Thyroid gland (tissue), 4 donors: ENCODE data around the gene TTLL5. TPM values are rescaled to one million over a fixed set of nuclear protein-coding genes. Genes with fewer than 3 reads are reported as not detected.

Experiments
- DNase-seq, 2 donors: peaks; one replicate each; pipeline ENCODE4 v3.0.0-alpha.2; 2019
- H3K27ac ChIP-seq, 3 donors: fragments of 200-600 bp; sonication (generic); 1 replicate in 2 of 3; 2 replicates in 1 of 3; pipeline ENCODE4 v1.5.1; 2016 to 2019; ENCODE audit warnings: mild to moderate bottlenecking in 1 of 3, moderate library complexity in 1 of 3
- H3K27me3 ChIP-seq: fragments of 200-600 bp; sonication (generic); one replicate; pipeline ENCODE4 v1.5.1; 2019
- H3K36me3 ChIP-seq, 2 donors: fragments of 200-600 bp; sonication (generic); one replicate each; pipeline ENCODE4 v1.5.1; 2016 to 2019
- H3K4me1 ChIP-seq, 2 donors: fragments of 200-600 bp; sonication (generic); one replicate each; pipeline ENCODE4 v1.5.1; 2017 to 2019
- H3K4me3 ChIP-seq, 3 donors: fragments of 200-600 bp; sonication (generic); replicated peaks in 1 of 3; 1 replicate in 2 of 3; 2 replicates in 1 of 3; pipeline ENCODE4 v1.5.1; 2016; ENCODE audit warnings: mild to moderate bottlenecking in 1 of 3
- H3K9me3 ChIP-seq: fragments of 200-600 bp; sonication (generic); one replicate; pipeline ENCODE4 v1.5.1; 2017
- CTCF ChIP-seq, 6 experiments: fragments of 200-600 bp in 3 of 6; fragments of 450-650 bp in 3 of 6; sonication (generic) in 3 of 6; IDR thresholded peaks; one replicate each; pipeline ENCODE4 v1.5.1; 2016 to 2019; ENCODE audit warnings: antibody characterized with exemption in 6 of 6, mild to moderate bottlenecking in 2 of 6, inconsistent platforms in 1 of 6, moderate library complexity in 1 of 6
- POLR2A ChIP-seq, 2 donors: fragments of 450-650 bp; IDR thresholded peaks; one replicate each; pipeline ENCODE4 v1.6.1; 2017; ENCODE audit warnings: antibody characterized with exemption in 2 of 2, mild to moderate bottlenecking in 2 of 2, moderate library complexity in 1 of 2
- WGBS, 2 donors: methylation state at CpG; one replicate each; pipeline ENCODE4 v1.1.5; 2017; 5-methylcytosine and 5-hydroxymethylcytosine counted together
- intact Hi-C: fragments of 100-400 bp; cut with DNase I; formaldehyde crosslinking; loops from one replicate; pipeline ENCODE4 v1.15.1; 2023
- total RNA-seq, 4 donors: library from RNA; depleted of rRNA; stranded (reverse); fragments of >200 nt; gene quantifications; one replicate each; pipeline ENCODE4 v1.2.3, GENCODE V29; 2016

The TTLL5 gene
- total RNA-seq, 4 donors from 2014 or later: 31.8 to 65.1 (median 35.7) TPM

- H3K4me3 ChIP-seq: no peak overlapping the region
- intact Hi-C loops: no loop called here
- no peaks in the 10 kb centered on the region for H3K27me3 ChIP-seq
- peak overlapping the region; percentile 60 to 91 (median 88) for H3K27ac ChIP-seq
- WGBS, 2 donors: 33 to 59% methylated on average over 9 of the region's 9 CpGs
- no peaks in the 10 kb centered on the region for H3K9me3 ChIP-seq
- peak in 1 of 2 donors; percentile 39 for TF ChIP-seq POLR2A (IDR thresholded peaks at IDR 0.05)
- no peak for TF ChIP-seq CTCF (IDR thresholded peaks at IDR 0.05)
- H3K4me1 ChIP-seq: peaks cover 44 to 57% of the 10 kb centered on the region in 2 donors
- H3K36me3 ChIP-seq: peaks cover 4 to 11% of the 10 kb centered on the region in 2 donors
- peak; percentile 90 to 91 for DNase-seq
These were observed 12.8 kb upstream of the TTLL5 start for GRCh38 chr14:75648066-75648838.

- WGBS, 2 donors: 100% methylated on average over 1 of the region's 1 CpG
- DNase-seq: no peak
- no peak for TF ChIP-seq CTCF (IDR thresholded peaks at IDR 0.05)
- no peak for TF ChIP-seq POLR2A (IDR thresholded peaks at IDR 0.05)
- no peaks in the 10 kb centered on the region for H3K27me3 ChIP-seq
- H3K36me3 ChIP-seq: peaks cover 4 to 11% of the 10 kb centered on the region in 2 donors
- H3K27ac ChIP-seq: peak overlapping the region; percentile 12 to 88 (median 80)
- intact Hi-C loops: no loop called here
- no peak overlapping the region for H3K4me3 ChIP-seq
- no peaks in the 10 kb centered on the region for H3K9me3 ChIP-seq
- H3K4me1 ChIP-seq: peaks cover 44 to 61% of the 10 kb centered on the region in 2 donors
These were observed 11.7 kb upstream of the TTLL5 start for GRCh38 chr14:75649337-75649736.

GRCh38 chr14:75649773-75650172 is 11.3 kb upstream of the TTLL5 start:
- peaks cover 4 to 11% of the 10 kb centered on the region in 2 donors for H3K36me3 ChIP-seq

GRCh38 chr14:75650253-75651058 is 10.6 kb upstream of the TTLL5 start:
- intact Hi-C loops: no loop called here
- Histone ChIP-seq H3K4me3 (no peak overlapping the region), H3K36me3 (peaks cover 4 to 11% of the 10 kb centered on the region in 2 donors), H3K27me3 (no peaks in the 10 kb centered on the region), H3K27ac (peak overlapping the region; percentile 17 to 88 (median 80)), H3K4me1 (peaks cover 44 to 58% of the 10 kb centered on the region in 2 donors), H3K9me3 (no peaks in the 10 kb centered on the region)
- DNase-seq: peak in 1 of 2 donors; percentile 10
- 71 to 76% methylated on average over 5 of the region's 5 CpGs for WGBS, 2 donors
- TF ChIP-seq CTCF (IDR thresholded peaks at IDR 0.05): no peak
- TF ChIP-seq POLR2A (IDR thresholded peaks at IDR 0.05): no peak

More at GRCh38 chr14:75649773-75650172, 11.3 kb upstream of the TTLL5 start:
- Histone ChIP-seq H3K4me3 (no peak overlapping the region), H3K27ac (peak overlapping the region; percentile 3 to 88 (median 80)), H3K27me3 (no peaks in the 10 kb centered on the region), H3K9me3 (no peaks in the 10 kb centered on the region), H3K4me1 (peaks cover 44 to 61% of the 10 kb centered on the region in 2 donors)
- intact Hi-C loops: no loop called here
- WGBS, 2 donors: 96 to 98% methylated on average over 1 of the region's 1 CpG
- TF ChIP-seq CTCF (IDR thresholded peaks at IDR 0.05): no peak
- no peak for TF ChIP-seq POLR2A (IDR thresholded peaks at IDR 0.05)
- no peak for DNase-seq
